Kidney epithelial cell (primary cell): ENCODE results near the gene SMAD4. TPM values are rescaled to one million over a fixed set of nuclear protein-coding genes. Genes with fewer than 3 reads are reported as not detected.

Experiments
- DNase-seq: peaks from one replicate; pipeline ENCODE4 v3.0.0-alpha.2; 2010; ENCODE audit warnings: low read depth
- H3K27me3 ChIP-seq: 2 replicates; pipeline ENCODE4 v1.6.0; 2011; ENCODE audit warnings: low read length; ENCODE audit not compliant: control insufficient read depth, insufficient read depth
- H3K36me3 ChIP-seq: 2 replicates; pipeline ENCODE4 v1.5.1; 2011; ENCODE audit warnings: low read length; ENCODE audit not compliant: control insufficient read depth, insufficient read depth
- H3K4me3 ChIP-seq: 2 replicates; pipeline ENCODE4 v1.5.1; 2011; ENCODE audit warnings: low read depth, mild to moderate bottlenecking, control low read depth, low read length
- CTCF ChIP-seq: IDR thresholded peaks from 2 replicates; pipeline ENCODE4 v1.5.1; 2011; ENCODE audit warnings: mild to moderate bottlenecking, moderate library complexity, low read length, control low read depth, inconsistent platforms; ENCODE audit not compliant: insufficient read depth, poor library complexity, severe bottlenecking
- total RNA-seq: library from RNA; depleted of rRNA; stranded (reverse); fragments of >200 nt; gene quantifications from 2 replicates; pipeline ENCODE4 v1.2.3, GENCODE V29; 2015

Gene SMAD4
- 91.9 and 130 TPM in 2 replicates for total RNA-seq

GRCh38 chr18:51029694-51030536, at the start of gene SMAD4:
Gene SMAD4 (plus strand): TSS chr18:51030213. CDS start chr18:51047047, 16,834 bp downstream.
- Histone ChIP-seq H3K4me3 (peak within 1 kb of the TSS; percentile 89), H3K27me3 (no peaks in the 10 kb centered on the region), H3K36me3 (no peaks in the 10 kb centered on the region)
- DNase-seq: peak; percentile 60
- TF ChIP-seq CTCF: no peak

- Histone ChIP-seq H3K36me3 (peaks cover 1% of the 10 kb centered on the region), H3K4me3 (no peak overlapping the region), H3K27me3 (no peaks in the 10 kb centered on the region)
- no peak for TF ChIP-seq CTCF
- DNase-seq: no peak
Measured at GRCh38 chr18:50981381-50981780, 48.6 kb upstream of the SMAD4 start.

GRCh38 chr18:50982086-50982801, 47.8 kb upstream of the SMAD4 start:
- Histone ChIP-seq H3K4me3 (no peak overlapping the region), H3K36me3 (peaks cover 1% of the 10 kb centered on the region), H3K27me3 (no peaks in the 10 kb centered on the region)
- TF ChIP-seq CTCF: no peak
- no peak for DNase-seq

GRCh38 chr18:50982802-50983179, 47.2 kb upstream of the SMAD4 start:
- Histone ChIP-seq H3K27me3 (no peaks in the 10 kb centered on the region), H3K4me3 (no peak overlapping the region), H3K36me3 (peaks cover 1% of the 10 kb centered on the region)
- no peak for TF ChIP-seq CTCF
- DNase-seq: no peak

- DNase-seq: no peak
- no peaks in the 10 kb centered on the region for H3K36me3 ChIP-seq
- H3K27me3 ChIP-seq: no peaks in the 10 kb centered on the region
- H3K4me3 ChIP-seq: no peak overlapping the region
- no peak for TF ChIP-seq CTCF
Measured at GRCh38 chr18:50986360-50987087, 43.5 kb upstream of the SMAD4 start.
